HG03175 (cell line): Measurements from ENCODE around the gene USH2A.

Source experiments
- ATAC-seq: cut with Tn5 transposase; IDR thresholded peaks from one replicate; pipeline ENCODE4 v1.9.1; 2021; ENCODE audit warnings: mild to moderate bottlenecking, moderate library complexity; ENCODE audit not compliant: unreplicated experiment

Gene USH2A

GRCh38 chr1:215888159-215888558, 535.1 kb downstream of the USH2A start:
- no peak for ATAC-seq

GRCh38 chr1:215887627-215888026, 535.6 kb downstream of the USH2A start:
- ATAC-seq = no peak

- no peak for ATAC-seq
Measured at GRCh38 chr1:215883004-215883403, 540.2 kb downstream of the USH2A start.

- ATAC-seq = no peak
Measured at GRCh38 chr1:215878843-215879242, 544.4 kb downstream of the USH2A start.

- ATAC-seq = no peak
Measured at GRCh38 chr1:215878128-215878527, 545.1 kb downstream of the USH2A start.

- no peak for ATAC-seq
Measured at GRCh38 chr1:215877452-215877951, 545.7 kb downstream of the USH2A start.

GRCh38 chr1:215875712-215876111, 547.5 kb downstream of the USH2A start:
- no peak for ATAC-seq

GRCh38 chr1:215875236-215875635, 548.0 kb downstream of the USH2A start:
- ATAC-seq = no peak

GRCh38 chr1:215872658-215873057, 550.6 kb downstream of the USH2A start:
- ATAC-seq = no peak

- ATAC-seq = no peak
Measured at GRCh38 chr1:215868500-215868899, 554.7 kb downstream of the USH2A start.

GRCh38 chr1:215865060-215865459, 558.2 kb downstream of the USH2A start:
- no peak for ATAC-seq

- ATAC-seq = no peak
Measured at GRCh38 chr1:215863796-215864195, 559.5 kb downstream of the USH2A start.

- ATAC-seq = no peak
Measured at GRCh38 chr1:215860833-215861232, 562.4 kb downstream of the USH2A start.

GRCh38 chr1:215857317-215857716, 565.9 kb downstream of the USH2A start:
- no peak for ATAC-seq

- ATAC-seq = no peak
Measured at GRCh38 chr1:215845234-215845891, 577.9 kb downstream of the USH2A start.

GRCh38 chr1:215844777-215845176, 578.5 kb downstream of the USH2A start:
- no peak for ATAC-seq

GRCh38 chr1:215844266-215844665, 579.0 kb downstream of the USH2A start:
- ATAC-seq = no peak

GRCh38 chr1:215842905-215843304, 580.3 kb downstream of the USH2A start:
- no peak for ATAC-seq

GRCh38 chr1:215835951-215836350, 587.3 kb downstream of the USH2A start:
- ATAC-seq = no peak

- no peak for ATAC-seq
Measured at GRCh38 chr1:215833941-215834729, 589.1 kb downstream of the USH2A start.

GRCh38 chr1:215830226-215830810, 592.9 kb downstream of the USH2A start:
- ATAC-seq = no peak

GRCh38 chr1:215825056-215825455, 598.2 kb downstream of the USH2A start:
- ATAC-seq = no peak
